Immature natural killer cell (primary cell): Measurements from ENCODE around the gene KCTD18. TPM values are rescaled to one million over a fixed set of nuclear protein-coding genes. Genes with fewer than 3 reads are reported as not detected.

Experiments used
- DNase-seq, 3 donors: peaks; one replicate each; pipeline ENCODE4 v3.0.0; 2022; ENCODE audit warnings: mixed read lengths in 1 of 3
- H3K27ac Mint-ChIP-seq, 6 donors: one replicate each; pipeline ENCODE4 v1.8.0; 2020; ENCODE audit warnings: mixed read lengths in 6 of 6, mild to moderate bottlenecking in 5 of 6, inconsistent platforms in 4 of 6, moderate library complexity in 3 of 6
- H3K27me3 Mint-ChIP-seq, 3 donors: one replicate each; pipeline ENCODE4 v1.8.0; 2020 to 2021; ENCODE audit warnings: low read depth in 3 of 3, mild to moderate bottlenecking in 3 of 3, mixed read lengths in 3 of 3, moderate library complexity in 3 of 3, inconsistent platforms in 1 of 3
- H3K36me3 Mint-ChIP-seq, 3 donors: one replicate each; pipeline ENCODE4 v1.8.0; 2020; ENCODE audit warnings: mixed read lengths in 3 of 3, inconsistent platforms in 2 of 3, mild to moderate bottlenecking in 2 of 3
- H3K4me1 Mint-ChIP-seq, 2 donors: one replicate each; pipeline ENCODE4 v1.8.0; 2020; ENCODE audit warnings: inconsistent platforms in 2 of 2, mild to moderate bottlenecking in 2 of 2, mixed read lengths in 2 of 2, moderate library complexity in 1 of 2
- H3K4me3 Mint-ChIP-seq, 5 donors: one replicate each; pipeline ENCODE4 v1.8.0; 2020; ENCODE audit warnings: mild to moderate bottlenecking in 5 of 5, mixed read lengths in 5 of 5, inconsistent platforms in 3 of 5, moderate library complexity in 3 of 5
- H3K9me3 Mint-ChIP-seq, 6 donors: one replicate each; pipeline ENCODE4 v1.8.0; 2020; ENCODE audit warnings: mild to moderate bottlenecking in 6 of 6, mixed read lengths in 6 of 6, inconsistent platforms in 4 of 6, moderate library complexity in 3 of 6
- polyA plus RNA-seq, 3 donors: library from polyadenylated mRNA; unstranded; fragments of 300-500 nt; fragmentation: Illumina TruSeq; gene quantifications; one replicate each; pipeline ENCODE4 v1.2.3, GENCODE V29; 2021

KCTD18 gene
- polyA plus RNA-seq, 3 donors from 2014 or later: 15.5 to 19.9 (median 16.0) TPM

GRCh38 chr2:200461846-200462710 is 47.8 kb downstream of the KCTD18 start:
- Mint-ChIP-seq H3K4me3 (no peak overlapping the region), H3K27me3 (peaks cover 0 to 2% (median 0%) of the 10 kb centered on the region in 3 donors), H3K4me1 (peaks cover 10 to 15% of the 10 kb centered on the region in 2 donors), H3K36me3 (peaks cover 0 to 12% (median 0%) of the 10 kb centered on the region in 3 donors), H3K27ac (no peak overlapping the region), H3K9me3 (no peaks in the 10 kb centered on the region)
- DNase-seq: no peak

- H3K27me3 Mint-ChIP-seq: peaks cover 0 to 2% (median 2%) of the 10 kb centered on the region in 3 donors
Measured at GRCh38 chr2:200459101-200459500, 50.8 kb downstream of the KCTD18 start.

GRCh38 chr2:200456567-200456966 is 53.3 kb downstream of the KCTD18 start:
- Mint-ChIP-seq H3K27ac (no peak overlapping the region), H3K36me3 (peaks cover 0 to 3% (median 0%) of the 10 kb centered on the region in 3 donors), H3K4me1 (peaks cover 0 to under 1% of the 10 kb centered on the region in 2 donors), H3K9me3 (peaks cover 0 to 1% (median 0%) of the 10 kb centered on the region in 6 donors), H3K27me3 (peaks cover 0 to 4% (median 0%) of the 10 kb centered on the region in 3 donors), H3K4me3 (no peak overlapping the region)
- DNase-seq: no peak

More at GRCh38 chr2:200459101-200459500, 50.8 kb downstream of the KCTD18 start:
- Mint-ChIP-seq H3K4me1 (peaks cover 8 to 10% of the 10 kb centered on the region in 2 donors), H3K9me3 (no peaks in the 10 kb centered on the region), H3K36me3 (peaks cover 0 to 16% (median 0%) of the 10 kb centered on the region in 3 donors), H3K4me3 (no peak overlapping the region), H3K27ac (no peak overlapping the region)
- DNase-seq: no peak

GRCh38 chr2:200455958-200456421 is 53.9 kb downstream of the KCTD18 start:
- DNase-seq: no peak
- Mint-ChIP-seq H3K36me3 (peaks cover 0 to 3% (median 0%) of the 10 kb centered on the region in 3 donors), H3K27ac (no peak overlapping the region), H3K4me3 (no peak overlapping the region), H3K9me3 (peaks cover 0 to 1% (median 0%) of the 10 kb centered on the region in 6 donors), H3K4me1 (no peaks in the 10 kb centered on the region), H3K27me3 (peaks cover 0 to 4% (median 0%) of the 10 kb centered on the region in 3 donors)

GRCh38 chr2:200454927-200455801 is 54.7 kb downstream of the KCTD18 start:
- no peak for DNase-seq
- peaks cover 0 to 1% (median 0%) of the 10 kb centered on the region in 6 donors for H3K9me3 Mint-ChIP-seq
- no peak overlapping the region for H3K4me3 Mint-ChIP-seq
- peaks cover 0 to 4% (median 0%) of the 10 kb centered on the region in 3 donors for H3K27me3 Mint-ChIP-seq
- no peak overlapping the region for H3K27ac Mint-ChIP-seq
- peaks cover 0 to 3% (median 0%) of the 10 kb centered on the region in 3 donors for H3K36me3 Mint-ChIP-seq
- H3K4me1 Mint-ChIP-seq: no peaks in the 10 kb centered on the region

GRCh38 chr2:200453853-200454534 is 55.9 kb downstream of the KCTD18 start:
- no peak for DNase-seq
- no peak overlapping the region for H3K4me3 Mint-ChIP-seq
- no peak overlapping the region for H3K27ac Mint-ChIP-seq
- H3K9me3 Mint-ChIP-seq: peaks cover 0 to 1% (median 0%) of the 10 kb centered on the region in 6 donors
- peaks cover 0 to 4% (median 0%) of the 10 kb centered on the region in 3 donors for H3K27me3 Mint-ChIP-seq
- no peaks in the 10 kb centered on the region for H3K4me1 Mint-ChIP-seq
- peaks cover 0 to 3% (median 0%) of the 10 kb centered on the region in 3 donors for H3K36me3 Mint-ChIP-seq

- Mint-ChIP-seq H3K27me3 (peaks cover 0 to 4% (median 0%) of the 10 kb centered on the region in 3 donors), H3K36me3 (peaks cover 0 to 3% (median 0%) of the 10 kb centered on the region in 3 donors), H3K4me1 (no peaks in the 10 kb centered on the region), H3K27ac (no peak overlapping the region), H3K4me3 (no peak overlapping the region), H3K9me3 (peaks cover 0 to 1% (median 0%) of the 10 kb centered on the region in 6 donors)
- no peak for DNase-seq
Measured at GRCh38 chr2:200453142-200453852, 56.6 kb downstream of the KCTD18 start.

GRCh38 chr2:200452377-200452776 is 57.5 kb downstream of the KCTD18 start:
- peaks cover 0 to 4% (median 0%) of the 10 kb centered on the region in 3 donors for H3K27me3 Mint-ChIP-seq
- no peak overlapping the region for H3K27ac Mint-ChIP-seq
- H3K4me1 Mint-ChIP-seq: no peaks in the 10 kb centered on the region
- H3K4me3 Mint-ChIP-seq: no peak overlapping the region
- DNase-seq: no peak
- H3K9me3 Mint-ChIP-seq: peaks cover 0 to 1% (median 0%) of the 10 kb centered on the region in 6 donors
- peaks cover 0 to 3% (median 0%) of the 10 kb centered on the region in 3 donors for H3K36me3 Mint-ChIP-seq

- no peaks in the 10 kb centered on the region for H3K36me3 Mint-ChIP-seq
- peaks cover 0 to 1% (median 0%) of the 10 kb centered on the region in 6 donors for H3K9me3 Mint-ChIP-seq
- peaks cover 0 to 4% (median 0%) of the 10 kb centered on the region in 3 donors for H3K27me3 Mint-ChIP-seq
- no peak overlapping the region for H3K27ac Mint-ChIP-seq
- DNase-seq: no peak
- no peaks in the 10 kb centered on the region for H3K4me1 Mint-ChIP-seq
- no peak overlapping the region for H3K4me3 Mint-ChIP-seq
Measured at GRCh38 chr2:200451511-200451910, 58.4 kb downstream of the KCTD18 start.

- H3K27me3 Mint-ChIP-seq: peaks cover 0 to 2% (median 0%) of the 10 kb centered on the region in 3 donors
- DNase-seq: no peak
- no peak overlapping the region for H3K4me3 Mint-ChIP-seq
- peaks cover 0 to 1% (median 0%) of the 10 kb centered on the region in 6 donors for H3K9me3 Mint-ChIP-seq
- no peaks in the 10 kb centered on the region for H3K4me1 Mint-ChIP-seq
- H3K36me3 Mint-ChIP-seq: no peaks in the 10 kb centered on the region
- H3K27ac Mint-ChIP-seq: no peak overlapping the region
Measured at GRCh38 chr2:200450288-200450687, 59.6 kb downstream of the KCTD18 start.

GRCh38 chr2:200449149-200449548 is 60.7 kb downstream of the KCTD18 start:
- Mint-ChIP-seq H3K36me3 (no peaks in the 10 kb centered on the region), H3K4me3 (no peak overlapping the region), H3K9me3 (peaks cover 0 to 1% (median 0%) of the 10 kb centered on the region in 6 donors), H3K27me3 (peaks cover 0 to 2% (median 0%) of the 10 kb centered on the region in 3 donors), H3K27ac (no peak overlapping the region), H3K4me1 (no peaks in the 10 kb centered on the region)
- no peak for DNase-seq

GRCh38 chr2:200448455-200448854 is 61.4 kb downstream of the KCTD18 start:
- H3K4me3 Mint-ChIP-seq: no peak overlapping the region
- no peak for DNase-seq
- no peak overlapping the region for H3K27ac Mint-ChIP-seq
- no peaks in the 10 kb centered on the region for H3K4me1 Mint-ChIP-seq
- H3K27me3 Mint-ChIP-seq: peaks cover 0 to 2% (median 0%) of the 10 kb centered on the region in 3 donors
- H3K36me3 Mint-ChIP-seq: peaks cover 0 to 4% (median 0%) of the 10 kb centered on the region in 3 donors
- peaks cover 0 to 1% (median 0%) of the 10 kb centered on the region in 6 donors for H3K9me3 Mint-ChIP-seq
